GM21381 (cell line): ENCODE results near the gene PRRX2.

Experiments used
- ATAC-seq: cut with Tn5 transposase; IDR thresholded peaks from one replicate; pipeline ENCODE4 v1.9.1; 2021; ENCODE audit warnings: mild to moderate bottlenecking, moderate library complexity; ENCODE audit not compliant: unreplicated experiment

Gene PRRX2

GRCh38 chr9:129702589-129703520 lies 37.4 kb downstream of the PRRX2 start:
- ATAC-seq: no peak

- ATAC-seq: no peak
Observed at GRCh38 chr9:129703667-129704355, 38.4 kb downstream of the PRRX2 start.

- ATAC-seq: no peak
Observed at GRCh38 chr9:129704807-129705206, 39.4 kb downstream of the PRRX2 start.

- ATAC-seq: no peak
Observed at GRCh38 chr9:129708793-129709192, 43.3 kb downstream of the PRRX2 start.

GRCh38 chr9:129709438-129710168 lies 44.2 kb downstream of the PRRX2 start:
- no peak for ATAC-seq

- no peak for ATAC-seq
Observed at GRCh38 chr9:129710169-129710453, 44.7 kb downstream of the PRRX2 start.

GRCh38 chr9:129712634-129713401 lies 47.4 kb downstream of the PRRX2 start:
- ATAC-seq: no peak

GRCh38 chr9:129713402-129713679 lies 47.9 kb downstream of the PRRX2 start:
- ATAC-seq: no peak

- ATAC-seq: no peak
Observed at GRCh38 chr9:129714511-129715061, 49.1 kb downstream of the PRRX2 start.

- no peak for ATAC-seq
Observed at GRCh38 chr9:129716091-129716490, 50.6 kb downstream of the PRRX2 start.

GRCh38 chr9:129717991-129718390 lies 52.5 kb downstream of the PRRX2 start:
- no peak for ATAC-seq

GRCh38 chr9:129718647-129719046 lies 53.2 kb downstream of the PRRX2 start:
- no peak for ATAC-seq

- ATAC-seq: no peak
Observed at GRCh38 chr9:129719135-129719534, 53.7 kb downstream of the PRRX2 start.

- ATAC-seq: no peak
Observed at GRCh38 chr9:129720181-129720864, 54.9 kb downstream of the PRRX2 start.

GRCh38 chr9:129720865-129721545 lies 55.6 kb downstream of the PRRX2 start:
- ATAC-seq: no peak

GRCh38 chr9:129722913-129723312 lies 57.5 kb downstream of the PRRX2 start:
- no peak for ATAC-seq

GRCh38 chr9:129724456-129725190 lies 59.2 kb downstream of the PRRX2 start:
- ATAC-seq: no peak

- ATAC-seq: no peak
Observed at GRCh38 chr9:129725795-129726251, 60.4 kb downstream of the PRRX2 start.
